IPS DF 6.9 (cell line): Measurements from ENCODE around the gene SELENON.

Experiments
- DNase-seq: peaks from one replicate; pipeline ENCODE4 v3.0.0-alpha.2; 2013; ENCODE audit warnings: low read depth, low spot score
- H3K27ac ChIP-seq: one replicate; pipeline ENCODE4 v1.5.1; 2013; ENCODE audit warnings: low read length, control low read depth
- H3K27me3 ChIP-seq: 2 replicates; pipeline ENCODE4 v1.6.1; 2013; ENCODE audit warnings: mild to moderate bottlenecking, low read length; ENCODE audit not compliant: control insufficient read depth, insufficient read depth
- H3K36me3 ChIP-seq: 2 replicates; pipeline ENCODE4 v1.6.1; 2013; ENCODE audit warnings: low read length; ENCODE audit not compliant: control insufficient read depth, insufficient read depth
- H3K4me1 ChIP-seq: 2 replicates; pipeline ENCODE4 v1.6.1; 2013; ENCODE audit warnings: low read length; ENCODE audit not compliant: control insufficient read depth, insufficient read depth
- H3K4me3 ChIP-seq: 2 replicates; pipeline ENCODE4 v1.5.1; 2013; ENCODE audit warnings: mild to moderate bottlenecking, low read length
- H3K9me3 ChIP-seq: 2 replicates; pipeline ENCODE4 v1.6.1; 2013; ENCODE audit warnings: low read length, inconsistent platforms; ENCODE audit not compliant: control insufficient read depth, insufficient read depth
- whole genome bisulfite sequencing: extraction: QIAGEN DNeasy Blood & Tissue Kit; methylation state at CpG from one replicate; pipeline ENCODE4 v1.1.7; 2013; ENCODE audit warnings: mixed read lengths, missing lambda C conversion rate; ENCODE audit not compliant: insufficient read length, insufficient coverage; 5-methylcytosine and 5-hydroxymethylcytosine counted together

The SELENON gene

DNA sequence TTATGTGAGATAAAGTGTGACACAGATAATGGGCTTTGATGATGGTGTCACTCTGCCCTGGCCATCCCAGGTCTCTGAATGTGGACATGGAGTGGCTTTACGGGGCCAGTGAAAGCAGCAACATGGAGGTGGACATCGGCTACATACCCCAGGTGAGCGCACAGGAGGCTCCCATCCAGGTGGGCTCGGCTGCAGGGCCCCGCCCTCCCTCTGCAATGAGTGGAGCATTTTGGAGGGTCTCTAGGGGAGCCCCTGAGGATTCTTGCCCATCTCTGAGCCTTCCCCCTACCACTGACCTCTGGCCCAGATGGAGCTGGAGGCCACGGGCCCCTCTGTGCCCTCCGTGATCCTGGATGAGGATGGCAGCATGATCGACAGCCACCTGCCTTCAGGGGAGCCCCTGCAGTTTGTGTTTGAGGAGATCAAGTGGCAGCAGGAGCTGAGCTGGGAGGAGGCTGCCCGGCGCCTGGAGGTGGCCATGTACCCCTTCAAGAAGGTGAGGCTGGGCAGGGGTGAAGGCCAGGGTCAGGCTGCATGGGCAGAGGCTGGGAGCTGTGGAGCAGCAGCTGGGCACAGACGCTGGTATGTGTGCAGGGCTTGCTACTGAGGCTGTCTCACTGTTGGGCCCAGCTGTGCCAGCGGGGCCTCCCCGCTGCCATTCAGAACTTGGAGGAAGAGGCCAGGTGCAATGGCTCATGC, 11.5 kb downstream of the SELENON start:
- peaks cover 1% of the 10 kb centered on the region for H3K4me1 ChIP-seq
- no CpG with 5 or more reads among the region's 13 CpGs for WGBS
- no peak for DNase-seq
- no peaks in the 10 kb centered on the region for H3K27me3 ChIP-seq
- peaks cover 14% of the 10 kb centered on the region for H3K36me3 ChIP-seq
- H3K27ac ChIP-seq, result no peak overlapping the region
- H3K4me3 ChIP-seq, result no peak overlapping the region
- no peaks in the 10 kb centered on the region for H3K9me3 ChIP-seq

DNA sequence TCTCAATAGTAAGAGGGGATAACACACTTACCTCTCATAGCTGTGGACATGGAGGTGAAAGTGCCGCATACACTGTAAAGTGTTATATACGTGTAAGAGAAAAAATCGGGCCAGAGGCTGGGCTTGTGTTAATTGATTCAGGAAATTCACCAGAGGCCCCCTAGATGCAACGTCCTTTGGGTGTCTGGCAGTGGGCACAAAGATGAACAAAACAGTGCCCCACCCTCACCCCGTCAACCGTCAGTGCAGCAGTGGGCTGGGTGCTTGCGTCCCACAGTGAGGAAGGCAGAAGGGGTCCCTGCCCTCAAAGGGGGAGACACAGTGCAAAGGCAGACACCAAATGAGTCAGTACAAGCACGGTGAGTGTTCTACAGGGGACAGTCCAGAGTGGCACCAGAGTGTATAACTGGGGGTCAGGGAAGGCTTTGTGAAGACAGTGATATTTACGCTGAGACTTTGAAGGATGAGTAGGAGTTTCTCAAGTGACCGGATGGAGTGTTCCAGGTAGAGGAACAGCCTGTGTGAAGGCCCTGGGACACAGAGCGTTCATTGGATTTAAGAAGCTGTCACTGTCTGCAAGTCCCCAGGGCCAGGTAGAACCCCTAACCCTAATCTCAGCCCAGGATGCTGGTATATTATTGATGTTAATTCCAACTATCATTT, 13.2 kb downstream of the SELENON start:
- Histone ChIP-seq H3K36me3 (peaks cover 11% of the 10 kb centered on the region), H3K27me3 (no peaks in the 10 kb centered on the region), H3K27ac (no peak overlapping the region), H3K4me1 (peaks cover 5% of the 10 kb centered on the region), H3K4me3 (no peak overlapping the region), H3K9me3 (no peaks in the 10 kb centered on the region)
- no peak for DNase-seq
- no CpG with 5 or more reads among the region's 11 CpGs for WGBS

DNA sequence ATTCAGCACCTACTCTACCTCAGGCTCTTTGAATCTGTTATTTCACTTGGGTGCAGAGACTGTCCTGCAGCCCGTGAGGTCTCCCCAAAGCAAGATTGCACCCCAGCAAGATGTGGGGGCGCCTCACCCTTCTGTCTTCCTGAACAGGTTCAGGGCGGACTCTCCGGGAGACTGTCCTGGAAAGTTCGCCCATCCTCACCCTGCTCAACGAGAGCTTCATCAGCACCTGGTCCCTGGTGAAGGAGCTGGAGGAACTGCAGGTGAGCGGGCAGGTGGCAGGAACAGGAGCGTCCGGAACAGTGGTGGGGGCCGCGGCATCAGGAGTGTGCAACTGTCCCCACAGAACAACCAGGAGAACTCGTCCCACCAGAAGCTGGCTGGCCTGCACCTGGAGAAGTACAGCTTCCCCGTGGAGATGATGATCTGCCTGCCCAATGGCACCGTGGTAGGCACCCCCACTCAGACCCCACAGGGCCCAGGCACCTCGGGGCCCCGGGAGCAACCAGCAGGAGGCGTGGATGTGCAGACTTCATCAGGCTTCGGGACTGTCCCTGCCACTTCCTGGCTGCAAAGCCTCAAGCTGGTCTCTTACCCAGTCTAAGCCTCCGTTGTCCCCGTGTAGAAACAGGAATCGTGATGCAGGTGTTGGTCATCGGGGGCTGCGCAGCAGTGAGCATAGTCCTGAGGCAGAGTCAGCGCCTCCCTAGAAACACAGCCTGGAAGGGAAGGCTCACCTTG, 13.9 kb downstream of the SELENON start:
- no CpG with 5 or more reads among the region's 24 CpGs for WGBS
- H3K27ac ChIP-seq, result no peak overlapping the region
- DNase-seq, result no peak
- H3K4me3 ChIP-seq, result no peak overlapping the region
- H3K36me3 ChIP-seq, result peaks cover 7% of the 10 kb centered on the region
- H3K27me3 ChIP-seq, result no peaks in the 10 kb centered on the region
- no peaks in the 10 kb centered on the region for H3K9me3 ChIP-seq
- H3K4me1 ChIP-seq, result peaks cover 7% of the 10 kb centered on the region

DNA sequence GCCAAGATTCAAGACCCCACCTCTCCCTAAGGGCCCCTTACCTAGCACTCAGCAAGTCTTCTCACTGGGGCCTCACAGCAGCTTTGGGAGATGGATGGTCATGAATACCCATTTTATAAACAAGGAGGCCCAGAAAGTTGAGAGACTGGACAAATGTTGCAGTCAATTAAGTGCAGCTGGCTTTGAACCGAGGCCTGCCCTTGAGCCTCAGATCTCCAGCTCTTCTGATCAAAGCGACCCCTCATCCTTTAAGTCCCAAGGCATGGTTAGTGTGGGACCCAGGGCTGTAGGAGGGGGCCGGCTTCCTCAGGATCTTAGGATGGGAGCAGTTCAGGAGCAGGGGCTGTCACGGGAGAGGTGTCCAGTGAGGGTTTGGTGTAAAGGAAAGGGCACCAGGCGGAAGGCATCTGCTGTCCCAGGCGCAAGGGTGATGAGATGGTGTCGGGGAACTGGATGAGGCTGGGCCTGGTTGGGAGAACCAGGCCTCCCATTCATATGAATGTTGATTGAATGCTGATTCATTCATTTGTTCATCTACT, 14.6 kb downstream of the SELENON start:
- H3K27me3 ChIP-seq, result no peaks in the 10 kb centered on the region
- H3K9me3 ChIP-seq, result no peaks in the 10 kb centered on the region
- no peak overlapping the region for H3K27ac ChIP-seq
- WGBS, result no CpG with 5 or more reads among the region's 7 CpGs
- peaks cover 7% of the 10 kb centered on the region for H3K4me1 ChIP-seq
- H3K4me3 ChIP-seq, result no peak overlapping the region
- H3K36me3 ChIP-seq, result peaks cover 5% of the 10 kb centered on the region; the same call in 1 of the 2 replicates
- no peak for DNase-seq

DNA sequence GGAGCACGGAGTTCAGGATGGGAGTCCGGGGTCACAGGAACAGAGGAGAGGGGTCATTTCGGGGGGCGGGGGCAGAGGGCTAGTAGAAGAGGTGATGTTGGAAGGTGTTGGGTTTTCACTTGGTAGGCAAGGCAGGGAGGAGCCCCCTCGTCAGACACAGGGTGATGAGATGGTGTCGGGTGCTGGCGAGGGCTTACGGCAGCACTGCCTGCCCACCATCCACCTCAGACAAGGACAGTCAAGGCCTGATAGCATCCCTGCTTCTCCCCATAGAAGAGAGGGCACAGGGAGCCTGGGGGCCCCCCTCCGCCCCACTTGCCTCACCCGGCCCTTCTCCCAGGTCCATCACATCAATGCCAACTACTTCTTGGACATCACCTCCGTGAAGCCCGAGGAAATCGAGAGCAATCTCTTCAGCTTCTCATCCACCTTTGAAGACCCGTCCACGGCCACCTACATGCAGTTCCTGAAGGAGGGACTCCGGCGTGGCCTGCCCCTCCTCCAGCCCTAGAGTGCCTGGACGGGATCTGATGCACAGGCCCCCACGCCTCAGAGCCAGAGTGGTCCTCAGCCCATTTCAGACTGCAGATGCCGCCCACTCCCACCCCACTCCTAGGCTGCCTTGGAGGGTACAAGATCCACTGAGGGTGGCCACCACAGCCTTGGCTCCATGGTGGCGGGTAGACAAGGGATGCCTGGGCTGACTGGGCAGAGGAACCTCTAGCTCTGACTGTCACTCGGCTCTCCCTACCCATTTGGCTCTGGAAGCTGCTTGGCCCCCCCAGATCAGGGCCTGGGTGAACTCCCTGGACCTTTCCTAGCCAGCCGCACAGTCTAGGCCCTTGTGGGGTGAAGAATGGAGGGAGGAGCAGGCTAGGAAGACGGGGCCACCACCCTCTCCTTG, 15.5 kb downstream of the SELENON start:
- Histone ChIP-seq H3K9me3 (no peaks in the 10 kb centered on the region), H3K36me3 (peaks cover 5% of the 10 kb centered on the region; the same call in 1 of the 2 replicates), H3K27me3 (no peaks in the 10 kb centered on the region), H3K27ac (no peak overlapping the region), H3K4me3 (no peak overlapping the region), H3K4me1 (peaks cover 7% of the 10 kb centered on the region)
- DNase-seq, result no peak
- WGBS, result no CpG with 5 or more reads among the region's 24 CpGs

DNA sequence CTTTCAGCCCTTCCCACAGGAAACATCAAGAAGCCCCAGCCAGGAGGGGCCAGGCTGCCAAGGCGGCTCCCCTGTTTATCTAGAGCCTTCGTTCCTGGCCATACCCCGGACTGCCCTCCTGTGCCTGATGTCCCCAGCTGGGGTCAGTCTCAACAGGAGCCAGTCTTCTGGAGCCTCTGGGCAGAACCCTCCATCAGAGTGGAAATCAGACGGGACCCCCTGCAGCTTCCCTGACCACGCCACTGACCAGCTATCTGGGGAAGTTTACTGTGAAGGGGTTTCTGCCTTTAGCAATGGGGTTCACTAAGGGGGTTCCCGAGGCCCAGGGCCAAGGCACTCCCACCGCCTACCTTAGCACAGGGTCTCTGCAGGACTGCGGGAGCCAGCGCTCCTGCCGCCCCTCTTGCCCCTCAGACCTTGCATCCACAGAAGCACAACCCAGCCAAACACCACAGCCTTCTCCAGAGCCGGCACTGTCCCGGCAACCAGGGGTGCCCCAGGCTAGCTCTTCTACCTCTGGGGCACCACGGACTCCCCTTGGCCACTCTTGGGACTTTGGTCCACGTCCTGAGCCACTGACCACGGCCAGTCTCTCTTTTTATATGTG, 16.2 kb downstream of the SELENON start:
- H3K4me3 ChIP-seq, result no peak overlapping the region

DNA sequence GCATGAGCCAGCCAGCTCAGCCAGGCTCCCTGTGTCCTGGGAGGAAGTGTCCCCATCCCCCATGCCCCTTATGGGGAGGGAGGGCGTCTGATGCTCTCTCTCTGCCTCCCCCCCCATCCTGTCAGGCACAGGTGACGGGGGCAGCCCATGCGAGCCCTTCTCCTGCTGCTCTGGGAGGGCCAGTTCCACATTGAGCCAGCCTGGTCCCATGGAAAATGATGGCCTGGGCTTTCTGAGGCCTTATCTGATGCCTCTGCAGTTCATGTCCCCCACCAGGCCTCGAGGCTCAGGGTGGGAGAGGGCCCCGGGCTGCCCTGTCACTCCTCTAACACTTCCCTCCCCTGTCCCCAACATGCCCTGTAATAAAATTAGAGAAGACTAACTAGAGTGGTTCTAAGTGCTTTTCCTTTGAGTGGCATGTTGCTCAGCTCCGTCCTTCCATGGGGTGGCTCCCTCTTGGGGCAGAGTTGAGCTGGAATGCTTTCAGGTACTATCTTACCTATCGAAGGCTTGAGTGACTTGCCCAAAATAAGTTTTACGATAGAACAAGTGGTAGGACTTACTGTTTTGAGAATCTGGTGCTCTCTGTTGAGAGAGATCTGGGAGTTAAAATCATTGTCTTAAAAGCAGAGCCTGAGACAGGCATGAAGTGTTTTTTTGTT, 18.0 kb downstream of the SELENON start:
- Histone ChIP-seq H3K36me3 (peaks cover 5% of the 10 kb centered on the region; the same call in 1 of the 2 replicates), H3K27me3 (no peaks in the 10 kb centered on the region), H3K4me3 (no peak overlapping the region), H3K27ac (no peak overlapping the region), H3K9me3 (no peaks in the 10 kb centered on the region), H3K4me1 (peaks cover 5% of the 10 kb centered on the region; the same call in 1 of the 2 replicates)
- DNase-seq, result no peak
- WGBS, result no CpG with 5 or more reads among the region's 8 CpGs

More for the DNA sequence above, 16.2 kb downstream of the SELENON start:
- H3K4me1 ChIP-seq, result peaks cover 5% of the 10 kb centered on the region; the same call in 1 of the 2 replicates
- peaks cover 5% of the 10 kb centered on the region; the same call in 1 of the 2 replicates for H3K36me3 ChIP-seq
- WGBS, result no CpG with 5 or more reads among the region's 15 CpGs
- no peak for DNase-seq
- H3K27me3 ChIP-seq, result no peaks in the 10 kb centered on the region
- H3K27ac ChIP-seq, result no peak overlapping the region
- no peaks in the 10 kb centered on the region for H3K9me3 ChIP-seq

DNA sequence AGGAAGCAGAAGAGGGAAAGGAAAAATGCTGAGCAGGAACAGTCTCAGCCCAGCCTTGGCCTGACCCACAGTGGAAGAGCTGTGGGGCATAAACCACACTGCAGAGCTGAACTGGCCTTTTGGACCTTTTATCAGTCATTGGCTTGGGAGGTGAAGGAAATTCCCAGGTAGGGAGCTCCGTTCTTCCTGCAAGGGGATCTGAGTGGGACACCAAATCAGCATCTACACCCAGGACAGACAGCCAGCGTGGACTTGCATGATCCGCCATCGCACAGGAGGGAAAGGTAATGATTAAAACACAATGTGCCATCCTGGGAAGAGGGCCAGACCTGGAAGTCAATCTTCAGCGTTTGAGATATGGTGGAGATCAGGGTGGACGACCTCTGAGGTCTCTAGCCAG, 18.6 kb downstream of the SELENON start:
- peaks cover 5% of the 10 kb centered on the region; the same call in 1 of the 2 replicates for H3K4me1 ChIP-seq
- peaks cover 5% of the 10 kb centered on the region; the same call in 1 of the 2 replicates for H3K36me3 ChIP-seq
- no peak overlapping the region for H3K27ac ChIP-seq
- no peak overlapping the region for H3K4me3 ChIP-seq
- no peaks in the 10 kb centered on the region for H3K9me3 ChIP-seq
- no peaks in the 10 kb centered on the region for H3K27me3 ChIP-seq
- DNase-seq, result no peak
- WGBS, result no CpG with 5 or more reads among the region's 6 CpGs
